OCI-LY7 (cell line): ENCODE measurements around the gene EME1.

Experiments used
- CTCF ChIP-seq: fragments of 200-600 bp; sonication (generic); conservative IDR thresholded peaks from 2 replicates; pipeline ENCODE4 v1.5.1; 2014; ENCODE audit warnings: mild to moderate bottlenecking, antibody characterized with exemption, low read length, moderate library complexity, mixed read lengths
- EZH2phosphoT487 ChIP-seq: fragments of 200-600 bp; sonication (generic); IDR thresholded peaks from 2 replicates; pipeline ENCODE4 v1.6.1; 2018; ENCODE audit warnings: low read depth, borderline replicate concordance, mild to moderate bottlenecking, mixed run types, antibody characterized with exemption, low read length, moderate library complexity, mixed read lengths

- TF ChIP-seq CTCF, result no peak
- TF ChIP-seq EZH2phosphoT487, result no peak
These were observed 52.8 kb downstream of the EME1 start, which contains the start of gene ACSF2 for GRCh38 chr17:50425682-50426471.
